Activated B cell treated with CpG ODN at 0.5 μM for 24 hours (primary cell): ENCODE results near the gene MIDN. TPM values are rescaled to one million over a fixed set of nuclear protein-coding genes. Genes with fewer than 3 reads are reported as not detected.

Experiments
- ATAC-seq: fragments of 200-7000 bp; cut with Tn5 transposase; one replicate; pipeline ENCODE4 v1.10.0; 2021; ENCODE audit warnings: low read depth, mild to moderate bottlenecking, moderate library complexity
- CTCF ChIA-PET: fragments of 350-600 bp; sonication (Branson Sonifier 250); formaldehyde crosslinking; loops from one replicate; lab custom pipeline; 2021; ENCODE audit warnings: antibody characterized with exemption; lab: Charles Lee
- POLR2A ChIA-PET: fragments of 350-600 bp; sonication (Branson Sonifier 250); formaldehyde crosslinking; loops from one replicate; lab custom pipeline; 2021; ENCODE audit warnings: antibody characterized with exemption; lab: Charles Lee
- DNase-seq: peaks from one replicate; pipeline ENCODE4 v3.0.0; 2022
- H3K27ac Mint-ChIP-seq: one replicate; pipeline ENCODE4 v1.8.0; 2020; ENCODE audit warnings: mixed read lengths
- H3K27me3 Mint-ChIP-seq: one replicate; pipeline ENCODE4 v1.8.0; 2021; ENCODE audit warnings: mixed read lengths
- H3K36me3 Mint-ChIP-seq: one replicate; pipeline ENCODE4 v1.8.0; 2021; ENCODE audit warnings: low read depth, mixed read lengths
- H3K4me1 Mint-ChIP-seq: one replicate; pipeline ENCODE4 v1.8.0; 2021; ENCODE audit warnings: mixed read lengths
- H3K4me3 Mint-ChIP-seq: one replicate; pipeline ENCODE4 v1.8.0; 2020; ENCODE audit warnings: mild to moderate bottlenecking, mixed read lengths
- H3K9me3 Mint-ChIP-seq: one replicate; pipeline ENCODE4 v1.8.0; 2020; ENCODE audit warnings: mixed read lengths
- intact Hi-C: fragments of 100-400 bp; cut with micrococcal nuclease; formaldehyde crosslinking; loops from one replicate; pipeline ENCODE4 v1.15.1; 2024
- total RNA-seq: library from RNA; stranded (reverse); gene quantifications from 2 replicates; pipeline ENCODE4 v1.2.3, GENCODE V29; 2022
- TF ChIP-seq, protein P1 (sequence below): fragments of 200-600 bp; IDR thresholded peaks from one replicate; pipeline ENCODE4 v1.8.0; 2022; ENCODE audit warnings: antibody characterized with exemption, mild to moderate bottlenecking

MIDN gene
- total RNA-seq, 1 donor from 2014 or later: 68.4 TPM

- CTCF ChIA-PET: no interaction called here
- H3K4me1 Mint-ChIP-seq: peaks cover 40% of the 10 kb centered on the region
- peaks cover 7% of the 10 kb centered on the region for H3K27me3 Mint-ChIP-seq
- no peaks in the 10 kb centered on the region for H3K9me3 Mint-ChIP-seq
- ATAC-seq (no peak), DNase-seq (no peak)
- POLR2A ChIA-PET: interaction anchor here (10.1 kb wide), 1 partner anchor 25 kb away, joined by 824 read pairs; the partner anchor contains the start of gene CIRBP
- intact Hi-C loops: no loop called here
- H3K36me3 Mint-ChIP-seq: no peaks in the 10 kb centered on the region
- no peak overlapping the region for H3K27ac Mint-ChIP-seq
- TF ChIP-seq, protein P1, sequence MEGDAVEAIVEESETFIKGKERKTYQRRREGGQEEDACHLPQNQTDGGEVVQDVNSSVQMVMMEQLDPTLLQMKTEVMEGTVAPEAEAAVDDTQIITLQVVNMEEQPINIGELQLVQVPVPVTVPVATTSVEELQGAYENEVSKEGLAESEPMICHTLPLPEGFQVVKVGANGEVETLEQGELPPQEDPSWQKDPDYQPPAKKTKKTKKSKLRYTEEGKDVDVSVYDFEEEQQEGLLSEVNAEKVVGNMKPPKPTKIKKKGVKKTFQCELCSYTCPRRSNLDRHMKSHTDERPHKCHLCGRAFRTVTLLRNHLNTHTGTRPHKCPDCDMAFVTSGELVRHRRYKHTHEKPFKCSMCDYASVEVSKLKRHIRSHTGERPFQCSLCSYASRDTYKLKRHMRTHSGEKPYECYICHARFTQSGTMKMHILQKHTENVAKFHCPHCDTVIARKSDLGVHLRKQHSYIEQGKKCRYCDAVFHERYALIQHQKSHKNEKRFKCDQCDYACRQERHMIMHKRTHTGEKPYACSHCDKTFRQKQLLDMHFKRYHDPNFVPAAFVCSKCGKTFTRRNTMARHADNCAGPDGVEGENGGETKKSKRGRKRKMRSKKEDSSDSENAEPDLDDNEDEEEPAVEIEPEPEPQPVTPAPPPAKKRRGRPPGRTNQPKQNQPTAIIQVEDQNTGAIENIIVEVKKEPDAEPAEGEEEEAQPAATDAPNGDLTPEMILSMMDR: no peak
- peak overlapping the region; percentile 79 for H3K4me3 Mint-ChIP-seq
These were observed 9.0 kb upstream of the MIDN start for GRCh38 chr19:1239420-1239795.

- intact Hi-C loops: loop anchor here (1.0 to 10.0 kb wide), 4 partner anchors 127 to 575 kb away; partner anchors contain the start of genes RNF126 and WDR18
- POLR2A ChIA-PET: interaction anchor here (0.5 to 10.1 kb wide), 8 partner anchors 24 to 332 kb away, joined by 3 to 824 read pairs (median 4); partner anchors contain the start of genes CIRBP, RNU6-2 and WDR18
- DNase-seq (peak; percentile 93), ATAC-seq (peak; percentile 50)
- Mint-ChIP-seq H3K27me3 (peaks cover 7% of the 10 kb centered on the region), H3K9me3 (no peaks in the 10 kb centered on the region), H3K4me1 (peaks cover 45% of the 10 kb centered on the region), H3K27ac (no peak overlapping the region), H3K36me3 (peaks cover 2% of the 10 kb centered on the region), H3K4me3 (peak overlapping the region; percentile 79)
- TF ChIP-seq, protein P1: no peak
- CTCF ChIA-PET: interaction anchor here (0.7 to 6.1 kb wide), 3 partner anchors 25 to 1582 kb away, joined by 3 to 540 read pairs (median 10); partner anchors contain the start of gene CIRBP
These were observed 8.3 kb upstream of the MIDN start for GRCh38 chr19:1239796-1240737.

GRCh38 chr19:1240925-1241324 lies 7.5 kb upstream of the MIDN start:
- POLR2A ChIA-PET: interaction anchor here (0.5 to 10.1 kb wide), 8 partner anchors 23 to 333 kb away, joined by 3 to 824 read pairs (median 4); partner anchors contain the start of genes CIRBP, RNU6-2 and WDR18
- DNase-seq: no peak
- CTCF ChIA-PET: interaction anchor here (0.7 to 6.1 kb wide), 3 partner anchors 24 to 1581 kb away, joined by 3 to 540 read pairs (median 10); partner anchors contain the start of gene CIRBP
- intact Hi-C loops: loop anchor here (1.0 to 10.0 kb wide), 8 partner anchors 128 to 576 kb away; partner anchors contain the start of genes POLR2E, PTBP1, RNF126 and RNU6-2
- H3K27me3 Mint-ChIP-seq: peaks cover 7% of the 10 kb centered on the region
- H3K9me3 Mint-ChIP-seq: no peaks in the 10 kb centered on the region
- H3K4me1 Mint-ChIP-seq: peaks cover 50% of the 10 kb centered on the region
- H3K36me3 Mint-ChIP-seq: peaks cover 2% of the 10 kb centered on the region
- no peak overlapping the region for H3K27ac Mint-ChIP-seq
- TF ChIP-seq, protein P1: no peak
- peak overlapping the region; percentile 86 for H3K4me3 Mint-ChIP-seq
- no peak for ATAC-seq

DNA sequence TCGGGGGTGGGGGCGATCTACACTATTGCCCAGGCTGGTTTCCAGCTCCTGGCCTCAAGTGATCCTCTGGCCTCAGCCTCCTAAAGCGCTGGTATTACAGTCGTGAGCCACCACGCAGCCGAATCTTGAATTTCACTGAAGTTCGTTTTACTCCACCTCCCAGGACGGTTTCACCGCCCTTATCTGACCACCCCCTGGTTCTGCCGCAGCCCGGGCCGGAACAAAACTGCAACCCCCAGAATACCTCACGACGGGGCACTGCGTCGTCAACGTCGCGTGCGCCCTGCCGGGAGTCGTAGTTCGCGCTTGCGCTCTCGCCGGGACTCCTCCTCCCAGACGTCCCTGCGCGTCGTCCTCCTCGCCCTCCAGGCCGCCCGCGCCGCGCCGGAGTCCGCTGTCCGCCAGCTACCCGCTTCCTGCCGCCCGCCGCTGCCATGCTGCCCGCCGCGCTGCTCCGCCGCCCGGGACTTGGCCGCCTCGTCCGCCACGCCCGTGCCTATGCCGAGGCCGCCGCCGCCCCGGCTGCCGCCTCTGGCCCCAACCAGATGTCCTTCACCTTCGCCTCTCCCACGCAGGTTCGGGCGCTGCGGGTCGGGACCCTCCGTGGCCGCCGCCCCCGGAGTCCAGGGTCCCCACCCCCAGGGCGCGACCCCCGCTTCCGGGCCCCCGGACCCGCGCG lies 6.8 kb upstream of the MIDN start, which contains the start of gene ATP5F1D:
Gene ATP5F1D, plus strand, starts transcription at position 335 of the 679 bp plus-strand sequence. Its CDS starts 100 bp downstream, at position 435.
- TF ChIP-seq, protein P1: no peak
- ChIA-PET POLR2A (interaction anchor here (1.0 to 10.1 kb wide), 5 partner anchors 23 to 257 kb away, joined by 3 to 824 read pairs (median 4); partner anchors contain the start of genes CIRBP, RNU6-2 and WDR18), CTCF (interaction anchor here (1.8 to 6.1 kb wide), 2 partner anchors 24 to 129 kb away, joined by 10 to 540 read pairs; partner anchors contain the start of gene CIRBP)
- Mint-ChIP-seq H3K9me3 (no peaks in the 10 kb centered on the region), H3K4me1 (peaks cover 53% of the 10 kb centered on the region), H3K36me3 (peaks cover 2% of the 10 kb centered on the region), H3K27ac (peak within 1 kb of the TSS; percentile 74), H3K4me3 (peak within 1 kb of the TSS; percentile 86), H3K27me3 (peaks cover 7% of the 10 kb centered on the region)
- intact Hi-C loops: loop anchor here (1.0 to 10.0 kb wide), 5 partner anchors 146 to 577 kb away; partner anchors contain the start of genes POLR2E, PTBP1, RNF126 and RNU6-2
- ATAC-seq (peak; percentile 67), DNase-seq (peak; percentile 85)
